Mesendoderm (in vitro differentiated cells): Measurements from ENCODE around the gene UGT2B15.
A peak's percentile ranks its signal among the peaks of the same experiment; 100 is the strongest.
"Not testable (repeated sequence)": the region's sequence is repeated elsewhere in the genome, so short reads cannot be mapped to it uniquely, and the experiment has no call there.

ENCODE experiments used
- DNase-seq: peaks from one replicate; pipeline ENCODE4 v3.0.0; 2013
- H2AK5ac ChIP-seq: 2 replicates; pipeline ENCODE4 v1.6.1; 2013; ENCODE audit warnings: low read length, inconsistent platforms
- H2BK120ac ChIP-seq: 2 replicates; pipeline ENCODE4 v1.6.1; 2013; ENCODE audit warnings: low read depth, mild to moderate bottlenecking, low read length, moderate library complexity, mixed read lengths
- H2BK15ac ChIP-seq: replicated peaks from 2 replicates; pipeline ENCODE4 v1.6.1; 2013; ENCODE audit warnings: low read depth, mild to moderate bottlenecking, moderate library complexity
- H2BK5ac ChIP-seq: 2 replicates; pipeline ENCODE4 v1.6.1; 2013; ENCODE audit warnings: low read length, inconsistent platforms
- H3K18ac ChIP-seq: 2 replicates; pipeline ENCODE4 v1.6.1; 2013; ENCODE audit warnings: mild to moderate bottlenecking, low read length, mixed read lengths
- H3K23ac ChIP-seq: one replicate; pipeline ENCODE4 v1.6.1; 2013; ENCODE audit warnings: low read length
- H3K27ac ChIP-seq: 2 replicates; pipeline ENCODE4 v1.5.1; 2013; ENCODE audit warnings: low read depth, mild to moderate bottlenecking, inconsistent platforms, low read length, moderate library complexity
- H3K27me3 ChIP-seq: 2 replicates; pipeline ENCODE4 v1.6.1; 2013; ENCODE audit warnings: low read length, control low read depth, mild to moderate bottlenecking, inconsistent platforms; ENCODE audit not compliant: insufficient read depth, poor library complexity
- H3K36me3 ChIP-seq: 2 replicates; pipeline ENCODE4 v1.6.1; 2013; ENCODE audit warnings: low read length, inconsistent platforms; ENCODE audit not compliant: control insufficient read depth, insufficient read depth
- H3K4ac ChIP-seq: one replicate; pipeline ENCODE4 v1.6.1; 2013; ENCODE audit warnings: low read depth, mild to moderate bottlenecking, low read length, moderate library complexity
- H3K4me1 ChIP-seq: 2 replicates; pipeline ENCODE4 v1.6.1; 2013; ENCODE audit warnings: low read depth, low read length, inconsistent platforms; ENCODE audit not compliant: control insufficient read depth
- H3K4me2 ChIP-seq: 2 replicates; pipeline ENCODE4 v1.6.1; 2013; ENCODE audit warnings: low read length
- H3K4me3 ChIP-seq: 2 replicates; pipeline ENCODE4 v1.5.1; 2013; ENCODE audit warnings: mild to moderate bottlenecking, low read length
- H3K56ac ChIP-seq: one replicate; pipeline ENCODE4 v1.6.1; 2013; ENCODE audit warnings: low read length
- H3K79me1 ChIP-seq: 2 replicates; pipeline ENCODE4 v1.6.1; 2013; ENCODE audit warnings: low read length, inconsistent platforms
- H3K79me2 ChIP-seq: 2 replicates; pipeline ENCODE4 v1.6.1; 2013; ENCODE audit warnings: mild to moderate bottlenecking, low read length; ENCODE audit not compliant: control insufficient read depth, insufficient read depth
- H3K9ac ChIP-seq: 2 replicates; pipeline ENCODE4 v1.6.1; 2013; ENCODE audit warnings: low read length, inconsistent platforms
- H4K5ac ChIP-seq: one replicate; pipeline ENCODE4 v1.6.1; 2013; ENCODE audit warnings: low read length
- H4K8ac ChIP-seq: one replicate; pipeline ENCODE4 v1.6.1; 2013; ENCODE audit warnings: low read depth, mild to moderate bottlenecking, control low read depth, low read length, moderate library complexity
- WGBS: extraction: QIAGEN DNeasy Blood & Tissue Kit; methylation state at CpG from one replicate; pipeline ENCODE4 v1.1.7; 2013; ENCODE audit warnings: low lambda C conversion rate, missing lambda C conversion rate; ENCODE audit not compliant: insufficient coverage; ENCODE audit errors: extremely low coverage; 5-methylcytosine and 5-hydroxymethylcytosine counted together

Gene UGT2B15

DNA sequence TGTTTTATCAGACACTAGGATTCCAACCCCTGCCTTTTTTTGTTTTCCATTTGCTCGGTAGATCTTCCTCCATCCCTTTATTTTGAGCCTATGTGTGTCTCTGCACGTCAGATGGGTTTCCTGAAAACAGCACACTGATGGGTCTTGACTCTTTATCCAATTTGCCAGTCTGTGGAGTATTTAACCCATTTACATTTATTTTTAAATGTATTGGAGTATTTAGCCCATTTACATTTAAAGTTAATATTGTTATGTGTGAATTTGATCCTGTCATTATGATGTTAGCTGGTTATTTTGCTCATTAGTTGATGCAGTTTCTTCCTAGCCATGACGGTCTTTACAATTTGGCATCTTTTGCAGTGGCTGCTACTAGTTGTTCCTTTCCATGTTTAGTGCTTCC lies 10.8 kb upstream of the UGT2B15 start:
- not testable (repeated sequence) for H3K27me3 ChIP-seq, H3K79me1 ChIP-seq, H2BK120ac ChIP-seq, H3K79me2 ChIP-seq, H3K18ac ChIP-seq, H2BK5ac ChIP-seq, H3K23ac ChIP-seq, H3K9ac ChIP-seq, H3K4me2 ChIP-seq, H3K4me3 ChIP-seq, H3K56ac ChIP-seq, H3K27ac ChIP-seq, H2BK15ac ChIP-seq, H2AK5ac ChIP-seq, H3K4ac ChIP-seq, DNase-seq, H4K8ac ChIP-seq, H4K5ac ChIP-seq, H3K4me1 ChIP-seq, H3K36me3 ChIP-seq
- WGBS = no CpG with 5 or more reads among the region's 3 CpGs

DNA sequence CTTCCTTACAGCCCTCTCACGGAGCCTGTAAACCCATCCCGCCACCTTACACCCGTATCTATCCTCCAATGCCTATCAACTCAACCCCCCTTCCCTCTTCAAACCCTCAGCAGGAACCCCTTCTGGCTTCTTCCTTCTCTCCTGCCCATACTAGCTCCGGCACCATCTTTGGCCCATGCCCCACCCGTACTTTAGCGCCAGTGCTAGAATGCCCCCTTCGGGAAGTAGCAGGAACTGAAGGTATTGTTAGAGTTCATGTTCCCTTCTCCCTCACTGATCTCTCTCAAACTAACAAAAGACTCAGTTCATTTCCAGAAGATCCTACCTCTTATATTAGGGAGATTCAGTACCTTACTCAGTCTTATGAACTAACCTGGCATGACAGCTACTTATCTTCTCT lies 2.7 kb upstream of the UGT2B15 start:
- H3K36me3 ChIP-seq = no peaks in the 10 kb centered on the region
- no peak overlapping the region for H2BK15ac ChIP-seq
- no peak overlapping the region for H3K4ac ChIP-seq
- no peak overlapping the region for H3K56ac ChIP-seq
- DNase-seq = no peak
- no peak overlapping the region for H2BK5ac ChIP-seq
- H3K23ac ChIP-seq = no peak overlapping the region
- H3K18ac ChIP-seq = no peak overlapping the region
- no peaks in the 10 kb centered on the region for H3K27me3 ChIP-seq
- no peak overlapping the region for H4K8ac ChIP-seq
- no peak overlapping the region for H3K4me3 ChIP-seq
- no peaks in the 10 kb centered on the region for H3K4me1 ChIP-seq
- no peak overlapping the region for H3K4me2 ChIP-seq
- no peak overlapping the region for H4K5ac ChIP-seq
- no peaks in the 10 kb centered on the region for H3K79me1 ChIP-seq
- no peak overlapping the region for H2BK120ac ChIP-seq
- no peak overlapping the region for H3K27ac ChIP-seq
- no peak overlapping the region for H3K9ac ChIP-seq
- H2AK5ac ChIP-seq = no peak overlapping the region
- WGBS = 100% methylated on average over 1 of the region's 7 CpGs
- no peaks in the 10 kb centered on the region for H3K79me2 ChIP-seq

DNA sequence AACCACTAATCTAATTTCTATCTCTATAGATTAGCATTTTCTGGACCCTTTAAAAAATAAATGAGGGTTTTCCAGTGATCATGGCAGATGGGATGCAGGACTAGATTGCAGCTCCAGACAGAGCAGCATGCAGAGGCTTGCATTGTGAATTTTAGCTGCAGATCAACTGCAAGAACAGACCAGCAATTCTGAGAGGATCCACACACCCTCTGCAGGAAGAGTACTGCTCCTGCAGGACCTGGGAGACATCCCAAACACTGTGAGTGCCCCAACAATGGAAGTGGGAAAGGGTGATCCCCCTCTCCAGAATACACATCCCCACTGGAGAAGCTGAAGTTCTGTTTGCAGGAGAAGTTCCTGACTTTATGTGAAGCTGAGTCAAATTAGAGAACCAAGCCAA lies 765 bp upstream of the UGT2B15 start:
- H3K4me3 ChIP-seq, H3K23ac ChIP-seq, H3K56ac ChIP-seq, H3K9ac ChIP-seq, H3K79me1 ChIP-seq, H3K27me3 ChIP-seq, H2BK5ac ChIP-seq, H3K27ac ChIP-seq, H2BK120ac ChIP-seq, H3K4me2 ChIP-seq, H2AK5ac ChIP-seq, H3K36me3 ChIP-seq, H3K18ac ChIP-seq, H4K5ac ChIP-seq, H3K79me2 ChIP-seq, H4K8ac ChIP-seq, H3K4me1 ChIP-seq, H2BK15ac ChIP-seq, H3K4ac ChIP-seq: not testable (repeated sequence)
- DNase-seq = peak; percentile 55

DNA sequence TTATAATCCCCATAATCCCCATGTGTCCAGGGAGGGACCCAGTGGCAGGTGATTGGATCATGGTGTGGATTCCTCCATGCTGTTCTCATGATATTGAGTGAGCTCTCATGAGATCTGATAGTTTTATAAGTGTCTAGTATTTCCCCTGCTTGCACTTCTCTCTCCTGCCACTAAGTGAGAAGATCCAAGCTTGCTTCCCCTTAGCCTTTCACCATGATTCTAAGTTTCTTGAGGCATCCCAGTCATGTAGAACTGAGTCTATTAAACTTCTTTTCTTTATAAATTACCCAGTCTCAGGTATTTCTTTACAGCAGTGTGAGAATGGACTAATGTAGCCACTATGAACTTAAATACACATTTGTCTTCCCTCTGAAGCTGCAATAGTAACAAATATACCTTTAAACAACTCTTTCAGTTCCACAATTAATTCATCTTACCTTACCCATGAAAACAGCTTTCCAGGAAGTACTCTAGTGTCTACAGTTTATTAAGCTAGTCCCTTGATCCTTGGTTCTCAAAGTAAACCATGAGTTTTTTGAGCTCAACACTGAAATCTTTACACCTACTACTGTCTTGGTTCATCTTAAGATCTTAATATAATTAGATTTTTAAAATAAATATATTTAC lies 1.8 kb downstream of the UGT2B15 start:
- H3K4ac ChIP-seq, H2AK5ac ChIP-seq, H2BK120ac ChIP-seq, H3K27me3 ChIP-seq, H3K23ac ChIP-seq, DNase-seq, H2BK15ac ChIP-seq, H3K4me3 ChIP-seq, H3K9ac ChIP-seq, H3K79me2 ChIP-seq, H3K79me1 ChIP-seq, H3K27ac ChIP-seq, H3K56ac ChIP-seq, H3K18ac ChIP-seq, H2BK5ac ChIP-seq, H3K36me3 ChIP-seq, H3K4me1 ChIP-seq, H4K8ac ChIP-seq, H4K5ac ChIP-seq, H3K4me2 ChIP-seq: not testable (repeated sequence)

DNA sequence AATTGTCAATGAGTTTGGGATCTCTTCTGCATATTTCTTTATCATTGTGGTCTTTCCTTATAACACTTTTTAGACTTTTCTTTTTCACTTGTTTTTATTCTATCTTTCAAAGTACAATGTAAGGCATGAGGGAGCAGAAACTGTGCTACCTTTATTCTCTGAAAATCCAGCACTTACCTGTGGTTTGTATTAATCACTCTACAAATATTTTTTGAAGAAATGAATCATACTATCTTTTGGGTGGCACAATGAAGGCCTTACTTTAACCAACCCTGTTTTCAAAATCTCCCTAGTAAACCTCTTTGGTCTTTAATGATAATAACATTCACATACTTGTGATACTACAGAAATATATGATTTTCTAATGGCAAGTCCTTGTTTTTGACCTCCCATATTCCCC lies 2.9 kb downstream of the UGT2B15 start:
- H3K27ac ChIP-seq, H3K4me3 ChIP-seq, H3K56ac ChIP-seq, H4K8ac ChIP-seq, H3K18ac ChIP-seq, DNase-seq, H4K5ac ChIP-seq, H3K4ac ChIP-seq, H2AK5ac ChIP-seq, H3K9ac ChIP-seq, H3K4me1 ChIP-seq, H3K36me3 ChIP-seq, H2BK15ac ChIP-seq, H3K79me2 ChIP-seq, H3K27me3 ChIP-seq, H3K23ac ChIP-seq, H3K79me1 ChIP-seq, H2BK5ac ChIP-seq, H3K4me2 ChIP-seq, H2BK120ac ChIP-seq: not testable (repeated sequence)

GRCh38 chr4:68664721-68665120 lies 5.7 kb downstream of the UGT2B15 start:
- not testable (repeated sequence) for H3K23ac ChIP-seq, H4K5ac ChIP-seq, H4K8ac ChIP-seq, DNase-seq, H2BK120ac ChIP-seq, H3K18ac ChIP-seq, H3K4me1 ChIP-seq, H3K4me2 ChIP-seq, H3K36me3 ChIP-seq, H3K27me3 ChIP-seq, H3K79me1 ChIP-seq, H3K4me3 ChIP-seq, H3K27ac ChIP-seq, H3K56ac ChIP-seq, H3K9ac ChIP-seq, H2AK5ac ChIP-seq, H3K79me2 ChIP-seq, H2BK5ac ChIP-seq, H2BK15ac ChIP-seq, H3K4ac ChIP-seq
- WGBS = no CpG with 5 or more reads among the region's 3 CpGs
